ENCODE results near the gene IRAK1BP1.
"Not testable (repeated sequence)": the region's sequence is repeated elsewhere in the genome, so short reads cannot be mapped to it uniquely, and the experiment has no call there.

DNA sequence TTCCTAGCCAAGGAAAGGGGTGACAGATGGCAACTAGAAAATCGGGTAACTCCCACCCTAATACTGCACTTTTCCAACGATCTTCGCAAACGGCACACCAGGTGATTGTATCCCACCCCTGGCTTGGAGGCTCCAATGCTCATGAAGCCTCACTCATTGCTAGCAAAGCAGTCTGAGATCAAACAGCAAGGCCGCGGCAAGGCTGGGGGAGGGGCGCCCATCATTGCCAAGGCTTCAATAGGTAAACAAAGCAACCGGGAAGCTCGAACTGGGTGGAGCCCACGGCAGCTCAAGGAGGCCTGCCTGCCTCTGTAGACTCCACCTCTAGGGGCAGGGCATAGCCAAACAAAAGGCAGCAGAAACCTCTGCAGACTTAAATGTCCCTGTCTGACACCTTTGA is 53.8 kb downstream of the IRAK1BP1 start:
- not testable (repeated sequence) for TF ChIP-seq CTCF (IDR thresholded peaks at IDR 0.05); EP300 (IDR thresholded peaks at IDR 0.05); POLR2A (IDR thresholded peaks at IDR 0.05; ENCODE audit: low read length); SMC3 (IDR thresholded peaks at IDR 0.05); MAFK (IDR thresholded peaks at IDR 0.05; ENCODE audit: partially characterized antibody)
- TF ChIP-seq, protein P1, sequence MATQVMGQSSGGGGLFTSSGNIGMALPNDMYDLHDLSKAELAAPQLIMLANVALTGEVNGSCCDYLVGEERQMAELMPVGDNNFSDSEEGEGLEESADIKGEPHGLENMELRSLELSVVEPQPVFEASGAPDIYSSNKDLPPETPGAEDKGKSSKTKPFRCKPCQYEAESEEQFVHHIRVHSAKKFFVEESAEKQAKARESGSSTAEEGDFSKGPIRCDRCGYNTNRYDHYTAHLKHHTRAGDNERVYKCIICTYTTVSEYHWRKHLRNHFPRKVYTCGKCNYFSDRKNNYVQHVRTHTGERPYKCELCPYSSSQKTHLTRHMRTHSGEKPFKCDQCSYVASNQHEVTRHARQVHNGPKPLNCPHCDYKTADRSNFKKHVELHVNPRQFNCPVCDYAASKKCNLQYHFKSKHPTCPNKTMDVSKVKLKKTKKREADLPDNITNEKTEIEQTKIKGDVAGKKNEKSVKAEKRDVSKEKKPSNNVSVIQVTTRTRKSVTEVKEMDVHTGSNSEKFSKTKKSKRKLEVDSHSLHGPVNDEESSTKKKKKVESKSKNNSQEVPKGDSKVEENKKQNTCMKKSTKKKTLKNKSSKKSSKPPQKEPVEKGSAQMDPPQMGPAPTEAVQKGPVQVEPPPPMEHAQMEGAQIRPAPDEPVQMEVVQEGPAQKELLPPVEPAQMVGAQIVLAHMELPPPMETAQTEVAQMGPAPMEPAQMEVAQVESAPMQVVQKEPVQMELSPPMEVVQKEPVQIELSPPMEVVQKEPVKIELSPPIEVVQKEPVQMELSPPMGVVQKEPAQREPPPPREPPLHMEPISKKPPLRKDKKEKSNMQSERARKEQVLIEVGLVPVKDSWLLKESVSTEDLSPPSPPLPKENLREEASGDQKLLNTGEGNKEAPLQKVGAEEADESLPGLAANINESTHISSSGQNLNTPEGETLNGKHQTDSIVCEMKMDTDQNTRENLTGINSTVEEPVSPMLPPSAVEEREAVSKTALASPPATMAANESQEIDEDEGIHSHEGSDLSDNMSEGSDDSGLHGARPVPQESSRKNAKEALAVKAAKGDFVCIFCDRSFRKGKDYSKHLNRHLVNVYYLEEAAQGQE (IDR thresholded peaks at IDR 0.05): not testable (repeated sequence)
- TF ChIP-seq, protein P2, sequence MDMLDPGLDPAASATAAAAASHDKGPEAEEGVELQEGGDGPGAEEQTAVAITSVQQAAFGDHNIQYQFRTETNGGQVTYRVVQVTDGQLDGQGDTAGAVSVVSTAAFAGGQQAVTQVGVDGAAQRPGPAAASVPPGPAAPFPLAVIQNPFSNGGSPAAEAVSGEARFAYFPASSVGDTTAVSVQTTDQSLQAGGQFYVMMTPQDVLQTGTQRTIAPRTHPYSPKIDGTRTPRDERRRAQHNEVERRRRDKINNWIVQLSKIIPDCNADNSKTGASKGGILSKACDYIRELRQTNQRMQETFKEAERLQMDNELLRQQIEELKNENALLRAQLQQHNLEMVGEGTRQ (IDR thresholded peaks at IDR 0.05): not testable (repeated sequence)
